ENCODE measurements around the gene SAFB. TPM values are rescaled to one million over a fixed set of nuclear protein-coding genes. Genes with fewer than 3 reads are reported as not detected.
A peak's percentile ranks its signal among the peaks of the same experiment; 100 is the strongest.

Gene SAFB
- total RNA-seq, 2 donors from 2014 or later: 28.6 to 101 TPM

DNA sequence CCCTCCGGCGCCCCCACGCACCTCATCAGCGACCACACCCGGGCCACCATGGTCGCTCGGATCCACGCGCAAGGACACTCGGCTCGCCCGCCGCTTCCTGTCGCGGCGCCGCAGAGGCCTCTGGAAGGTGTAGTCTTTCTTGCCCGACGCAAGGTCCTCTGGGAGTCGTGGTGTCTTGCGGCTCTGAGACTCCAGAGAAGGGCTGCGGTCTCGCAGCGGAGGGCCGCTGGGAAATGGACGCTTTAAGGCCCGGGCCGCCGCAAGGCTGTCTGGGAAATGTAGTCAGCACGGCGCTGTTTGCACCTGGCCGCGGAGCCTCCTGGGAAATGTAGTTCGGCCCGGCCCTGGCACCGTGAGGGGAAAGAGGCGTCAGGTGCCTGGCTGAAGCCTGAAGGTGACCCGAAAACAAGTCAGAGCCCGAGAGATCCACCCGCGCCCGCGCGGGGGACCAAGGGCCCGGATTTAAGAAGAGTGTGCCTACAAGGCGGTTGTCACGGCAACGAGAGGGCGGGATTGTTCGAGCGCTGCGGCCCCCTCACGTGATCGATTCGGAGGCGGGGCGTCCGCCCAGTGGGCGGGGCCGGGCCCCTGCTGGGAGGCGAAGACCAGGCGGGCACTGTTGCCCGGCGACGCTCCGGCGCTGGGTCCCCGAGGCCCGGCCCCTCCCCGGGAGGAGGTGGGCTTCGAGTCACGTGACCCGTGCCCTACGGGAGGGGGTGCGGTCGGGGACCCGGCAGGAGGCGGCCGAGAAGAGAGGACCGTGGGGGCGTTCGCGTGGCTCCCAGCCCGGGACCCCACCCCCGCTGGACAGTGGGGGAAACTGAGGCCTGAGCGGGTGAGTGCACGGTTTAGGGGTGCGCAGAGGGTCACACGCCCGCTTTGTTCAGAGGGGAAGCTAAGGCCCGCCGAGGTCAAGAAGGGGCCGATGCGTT is 57.8 kb downstream of the SAFB start, which contains the start of the genes HSD11B1L and MICOS13:
Gene HSD11B1L (plus strand): TSS at position 591 of the 932 bp plus-strand sequence. CDS start 3,806 bp downstream, outside the sequence.
Gene MICOS13 (minus strand): TSS at position 80 of the 932 bp plus-strand sequence. CDS start 30 bp downstream, at position 50.
- peak within 1 kb of the TSS; percentile 98 for H3K4me3 ChIP-seq
- no peaks in the 10 kb centered on the region for H3K27me3 ChIP-seq (replicated peaks; ENCODE audit: insufficient read depth)
- H3K27ac ChIP-seq: peak within 1 kb of the TSS; percentile 85
- DNase-seq (ENCODE audit: low spot score) (peak; percentile 95), ATAC-seq (ENCODE audit: insufficient number of reproducible peaks, low FRiP score, low read depth) (peak; percentile 90)
- no peaks in the 10 kb centered on the region for H3K9me3 ChIP-seq
- peaks cover 5% of the 10 kb centered on the region for H3K36me3 ChIP-seq
- H3K4me1 ChIP-seq (ENCODE audit: control insufficient read depth in 1 of 2, low read depth in 2 of 2): peaks cover 8 to 18% of the 10 kb centered on the region in 2 donors
- TF ChIP-seq, protein P1, sequence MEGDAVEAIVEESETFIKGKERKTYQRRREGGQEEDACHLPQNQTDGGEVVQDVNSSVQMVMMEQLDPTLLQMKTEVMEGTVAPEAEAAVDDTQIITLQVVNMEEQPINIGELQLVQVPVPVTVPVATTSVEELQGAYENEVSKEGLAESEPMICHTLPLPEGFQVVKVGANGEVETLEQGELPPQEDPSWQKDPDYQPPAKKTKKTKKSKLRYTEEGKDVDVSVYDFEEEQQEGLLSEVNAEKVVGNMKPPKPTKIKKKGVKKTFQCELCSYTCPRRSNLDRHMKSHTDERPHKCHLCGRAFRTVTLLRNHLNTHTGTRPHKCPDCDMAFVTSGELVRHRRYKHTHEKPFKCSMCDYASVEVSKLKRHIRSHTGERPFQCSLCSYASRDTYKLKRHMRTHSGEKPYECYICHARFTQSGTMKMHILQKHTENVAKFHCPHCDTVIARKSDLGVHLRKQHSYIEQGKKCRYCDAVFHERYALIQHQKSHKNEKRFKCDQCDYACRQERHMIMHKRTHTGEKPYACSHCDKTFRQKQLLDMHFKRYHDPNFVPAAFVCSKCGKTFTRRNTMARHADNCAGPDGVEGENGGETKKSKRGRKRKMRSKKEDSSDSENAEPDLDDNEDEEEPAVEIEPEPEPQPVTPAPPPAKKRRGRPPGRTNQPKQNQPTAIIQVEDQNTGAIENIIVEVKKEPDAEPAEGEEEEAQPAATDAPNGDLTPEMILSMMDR (IDR thresholded peaks at IDR 0.05): no peak

DNA sequence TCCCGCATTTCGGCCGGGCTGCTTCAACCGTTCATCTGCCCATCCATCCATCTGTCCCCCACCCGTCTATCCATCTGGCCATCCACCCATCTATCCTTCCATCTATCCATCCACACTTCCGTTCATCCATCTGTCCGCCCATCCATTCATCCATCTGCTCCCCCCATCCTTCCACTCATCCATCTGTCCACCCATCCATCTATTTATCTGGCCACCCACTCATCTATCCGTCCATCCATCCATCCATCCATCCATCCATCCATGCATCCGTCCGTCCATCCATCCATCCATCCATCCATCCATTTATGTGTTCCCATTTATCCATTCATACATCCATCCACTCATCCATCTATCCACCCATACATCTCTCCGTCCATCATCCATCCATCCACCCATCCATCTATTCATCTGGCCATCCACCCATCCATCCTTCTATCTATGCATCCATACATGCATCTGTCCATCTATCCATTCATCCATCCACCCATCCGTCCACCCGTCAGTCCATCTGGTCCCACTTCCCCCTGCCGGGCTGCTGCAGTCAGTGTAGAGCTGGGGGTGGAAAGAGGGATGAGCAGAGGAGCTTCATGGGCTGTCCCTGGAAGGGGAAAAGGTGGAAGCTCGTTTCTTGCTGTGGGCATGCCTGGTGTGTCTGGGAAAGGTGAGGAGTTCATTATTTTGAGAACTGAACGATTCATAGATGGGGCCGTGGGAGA is 58.7 kb downstream of the SAFB start:
- Histone ChIP-seq H3K27ac (no peak overlapping the region), H3K27me3 (replicated peaks; ENCODE audit: insufficient read depth) (no peaks in the 10 kb centered on the region), H3K4me3 (peak overlapping the region; percentile 98), H3K36me3 (peaks cover 5% of the 10 kb centered on the region), H3K9me3 (no peaks in the 10 kb centered on the region), H3K4me1 (ENCODE audit: control insufficient read depth in 1 of 2, low read depth in 2 of 2) (peaks cover 12 to 24% of the 10 kb centered on the region in 2 donors)
- no peak for ATAC-seq (ENCODE audit: insufficient number of reproducible peaks, low FRiP score, low read depth)
- no peak for DNase-seq (ENCODE audit: low spot score)
- TF ChIP-seq, protein P1 (IDR thresholded peaks at IDR 0.05): no peak

- DNase-seq (ENCODE audit: low spot score) (no peak), ATAC-seq (ENCODE audit: insufficient number of reproducible peaks, low FRiP score, low read depth) (no peak)
- no peaks in the 10 kb centered on the region for H3K9me3 ChIP-seq
- H3K27ac ChIP-seq: no peak overlapping the region
- no peaks in the 10 kb centered on the region for H3K27me3 ChIP-seq (replicated peaks; ENCODE audit: insufficient read depth)
- TF ChIP-seq, protein P1 (IDR thresholded peaks at IDR 0.05): no peak
- no peak overlapping the region for H3K4me3 ChIP-seq
- H3K4me1 ChIP-seq (ENCODE audit: control insufficient read depth in 1 of 2, low read depth in 2 of 2): peaks cover 12 to 26% of the 10 kb centered on the region in 2 donors
- H3K36me3 ChIP-seq: peaks cover 5% of the 10 kb centered on the region
Measured at GRCh38 chr19:5682107-5682482, 59.2 kb downstream of the SAFB start.

DNA sequence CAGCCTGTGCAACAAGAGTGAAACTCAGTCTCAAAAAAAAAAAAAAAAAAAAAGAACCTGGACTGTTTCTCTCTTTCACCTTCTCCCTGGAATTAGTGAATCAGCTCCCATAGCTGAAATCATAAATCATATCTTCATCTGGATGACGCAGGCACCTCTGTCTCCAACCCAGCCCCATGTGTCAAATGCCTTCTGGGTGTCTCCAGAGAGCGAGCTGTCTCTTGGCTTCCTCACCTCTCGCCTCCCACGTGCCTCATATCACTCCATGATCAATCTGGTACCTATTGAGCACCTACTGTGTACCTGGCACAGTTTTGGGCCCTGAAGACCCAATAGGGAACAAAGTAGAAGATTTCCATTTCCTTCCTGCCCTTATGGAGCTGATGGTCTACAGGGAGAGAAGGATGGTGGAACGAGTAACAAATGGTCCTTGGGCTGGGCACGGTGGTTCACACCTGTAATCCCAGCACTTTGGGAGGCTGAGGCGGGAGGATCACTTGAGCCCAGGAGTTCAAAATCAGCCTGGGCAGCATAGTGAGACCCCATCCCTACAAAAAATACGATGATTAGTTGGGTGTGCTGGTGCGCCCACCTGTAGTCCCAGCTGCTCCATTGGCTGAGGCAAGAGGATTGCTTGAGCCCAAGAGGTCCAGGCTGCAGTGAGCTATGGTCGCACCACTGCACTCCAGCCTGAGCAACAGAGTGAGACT is 60.4 kb downstream of the SAFB start:
- H3K4me3 ChIP-seq: no peak overlapping the region
- H3K9me3 ChIP-seq: no peaks in the 10 kb centered on the region
- H3K36me3 ChIP-seq: peaks cover 2% of the 10 kb centered on the region
- no peaks in the 10 kb centered on the region for H3K27me3 ChIP-seq (replicated peaks; ENCODE audit: insufficient read depth)
- peaks cover 12 to 33% of the 10 kb centered on the region in 2 donors for H3K4me1 ChIP-seq (ENCODE audit: control insufficient read depth in 1 of 2, low read depth in 2 of 2)
- no peak overlapping the region for H3K27ac ChIP-seq
- no peak for ATAC-seq (ENCODE audit: insufficient number of reproducible peaks, low FRiP score, low read depth)
- TF ChIP-seq, protein P1 (IDR thresholded peaks at IDR 0.05): no peak
- no peak for DNase-seq (ENCODE audit: low spot score)
